Measurements from ENCODE around the gene BSN.
"Not testable (repeated sequence)": the region's sequence is repeated elsewhere in the genome, so short reads cannot be mapped to it uniquely, and the experiment has no call there.

Gene BSN

DNA sequence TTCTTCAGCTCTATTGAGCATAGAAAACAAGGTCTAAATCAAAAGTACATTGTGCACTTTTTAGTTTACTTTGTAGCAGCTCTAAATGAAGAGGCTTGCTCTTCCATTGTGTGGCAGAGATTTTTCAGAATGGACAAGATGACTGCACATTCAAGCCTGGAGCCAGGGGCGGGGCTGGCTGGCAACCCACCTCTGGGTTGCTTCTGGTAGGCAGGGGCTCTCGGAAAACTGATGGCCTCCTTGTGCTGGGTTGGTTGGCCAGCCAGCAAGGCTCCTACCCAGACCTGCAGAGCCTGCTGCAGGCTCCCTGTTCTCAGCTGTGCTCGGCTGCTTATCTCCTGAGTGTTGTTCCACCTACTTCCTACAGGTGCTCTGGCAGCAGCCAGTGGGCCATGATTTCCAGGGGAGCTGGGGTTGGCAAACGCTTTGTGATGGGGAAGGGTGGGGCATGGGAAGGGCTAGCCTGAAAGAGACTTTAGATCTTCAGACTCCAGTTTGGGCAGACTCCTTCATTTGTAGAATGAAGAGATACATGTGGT is 8.8 kb downstream of the BSN start:
- no peaks in the 10 kb centered on the region for H3K36me3 ChIP-seq (ENCODE audit: control insufficient read depth, insufficient read depth, low read length)
- no peak overlapping the region for H3K4me3 ChIP-seq (ENCODE audit: low read length)
- H3K27ac ChIP-seq (ENCODE audit: low read length) = no peak overlapping the region
- no peaks in the 10 kb centered on the region for H3K27me3 ChIP-seq (ENCODE audit: control insufficient read depth, insufficient read depth, low read length)
- no peaks in the 10 kb centered on the region for H3K9me3 ChIP-seq (ENCODE audit: control insufficient read depth, insufficient read depth, low read length)
- no peaks in the 10 kb centered on the region for H3K4me1 ChIP-seq (ENCODE audit: control insufficient read depth, insufficient read depth, low read length)
- WGBS (ENCODE audit: insufficient coverage, insufficient read length) = no CpG with 5 or more reads among the region's 4 CpGs
- no peak for DNase-seq (ENCODE audit: low read depth, low spot score)

- H3K4me1 ChIP-seq (ENCODE audit: control insufficient read depth, insufficient read depth, low read length) = no peaks in the 10 kb centered on the region
- no peak for DNase-seq (ENCODE audit: low read depth, low spot score)
- H3K9me3 ChIP-seq (ENCODE audit: control insufficient read depth, insufficient read depth, low read length) = no peaks in the 10 kb centered on the region
- no peak overlapping the region for H3K4me3 ChIP-seq (ENCODE audit: low read length)
- no peaks in the 10 kb centered on the region for H3K36me3 ChIP-seq (ENCODE audit: control insufficient read depth, insufficient read depth, low read length)
- WGBS (ENCODE audit: insufficient coverage, insufficient read length) = no CpG with 5 or more reads among the region's 4 CpGs
- no peak overlapping the region for H3K27ac ChIP-seq (ENCODE audit: low read length)
- H3K27me3 ChIP-seq (ENCODE audit: control insufficient read depth, insufficient read depth, low read length) = no peaks in the 10 kb centered on the region
Observed at GRCh38 chr3:49563766-49564165, 9.5 kb downstream of the BSN start.

GRCh38 chr3:49566312-49566711 is 12.0 kb downstream of the BSN start:
- no CpG with 5 or more reads among the region's 2 CpGs for WGBS (ENCODE audit: insufficient coverage, insufficient read length)
- H3K27ac ChIP-seq (ENCODE audit: low read length) = no peak overlapping the region
- H3K4me1 ChIP-seq (ENCODE audit: control insufficient read depth, insufficient read depth, low read length) = 0 out of 2 replicates have a peak, but pooled peaks cover 1% of the 10 kb centered on the region
- DNase-seq (ENCODE audit: low read depth, low spot score) = no peak
- H3K27me3 ChIP-seq (ENCODE audit: control insufficient read depth, insufficient read depth, low read length) = no peaks in the 10 kb centered on the region
- no peak overlapping the region for H3K4me3 ChIP-seq (ENCODE audit: low read length)
- H3K9me3 ChIP-seq (ENCODE audit: control insufficient read depth, insufficient read depth, low read length) = no peaks in the 10 kb centered on the region
- H3K36me3 ChIP-seq (ENCODE audit: control insufficient read depth, insufficient read depth, low read length) = no peaks in the 10 kb centered on the region

DNA sequence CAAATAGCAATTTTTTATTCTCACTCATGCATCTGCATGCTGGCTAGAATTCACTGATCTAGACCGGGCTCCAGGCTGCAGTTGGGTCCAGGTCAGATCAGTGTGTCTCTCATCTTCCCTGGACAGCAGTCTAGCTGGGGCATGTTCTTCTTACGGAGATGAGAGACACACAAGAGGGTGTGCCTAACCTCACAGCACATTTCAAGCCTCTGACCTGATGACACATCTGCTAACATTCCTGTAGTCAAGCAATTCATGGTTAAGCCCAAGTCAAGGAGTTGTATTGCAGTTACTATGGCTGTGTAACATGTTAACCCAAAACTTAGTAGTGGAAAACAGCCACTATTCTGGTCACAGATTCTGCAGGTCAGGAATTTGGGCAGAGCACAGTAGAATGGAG is 13.1 kb downstream of the BSN start:
- Histone ChIP-seq H3K27me3 (ENCODE audit: control insufficient read depth, insufficient read depth, low read length) (no peaks in the 10 kb centered on the region), H3K4me3 (ENCODE audit: low read length) (no peak overlapping the region), H3K9me3 (ENCODE audit: control insufficient read depth, insufficient read depth, low read length) (no peaks in the 10 kb centered on the region), H3K4me1 (ENCODE audit: control insufficient read depth, insufficient read depth, low read length) (0 out of 2 replicates have a peak, but pooled peaks cover 1% of the 10 kb centered on the region), H3K36me3 (ENCODE audit: control insufficient read depth, insufficient read depth, low read length) (no peaks in the 10 kb centered on the region), H3K27ac (ENCODE audit: low read length) (no peak overlapping the region)
- DNase-seq (ENCODE audit: low read depth, low spot score) = no peak
- no CpG with 5 or more reads among the region's 2 CpGs for WGBS (ENCODE audit: insufficient coverage, insufficient read length)

DNA sequence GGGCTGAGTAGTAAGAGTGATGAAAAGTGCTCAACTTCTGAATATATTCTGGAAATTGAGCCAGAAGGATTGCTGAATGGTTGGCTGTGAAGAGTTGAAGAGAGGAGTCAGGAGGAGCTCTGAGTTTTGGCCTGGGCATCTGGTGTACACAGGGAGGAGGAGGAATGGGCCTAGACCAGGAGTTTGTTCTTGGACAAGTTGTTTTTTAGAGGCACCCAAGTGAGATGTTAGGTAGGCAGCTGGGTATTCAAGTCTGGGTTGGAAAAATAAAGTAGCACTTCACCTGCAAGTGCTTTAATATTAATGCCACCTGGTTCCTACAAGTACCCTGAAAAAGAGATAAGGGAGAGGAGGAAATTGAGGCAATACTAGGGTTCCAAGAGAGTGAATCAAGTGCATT is 14.7 kb downstream of the BSN start:
- no peaks in the 10 kb centered on the region for H3K9me3 ChIP-seq (ENCODE audit: control insufficient read depth, insufficient read depth, low read length)
- no peaks in the 10 kb centered on the region for H3K36me3 ChIP-seq (ENCODE audit: control insufficient read depth, insufficient read depth, low read length)
- H3K4me3 ChIP-seq (ENCODE audit: low read length) = no peak overlapping the region
- DNase-seq (ENCODE audit: low read depth, low spot score) = no peak
- H3K27me3 ChIP-seq (ENCODE audit: control insufficient read depth, insufficient read depth, low read length) = no peaks in the 10 kb centered on the region
- H3K4me1 ChIP-seq (ENCODE audit: control insufficient read depth, insufficient read depth, low read length) = 0 out of 2 replicates have a peak, but pooled peaks cover 1% of the 10 kb centered on the region
- H3K27ac ChIP-seq (ENCODE audit: low read length) = no peak overlapping the region

DNA sequence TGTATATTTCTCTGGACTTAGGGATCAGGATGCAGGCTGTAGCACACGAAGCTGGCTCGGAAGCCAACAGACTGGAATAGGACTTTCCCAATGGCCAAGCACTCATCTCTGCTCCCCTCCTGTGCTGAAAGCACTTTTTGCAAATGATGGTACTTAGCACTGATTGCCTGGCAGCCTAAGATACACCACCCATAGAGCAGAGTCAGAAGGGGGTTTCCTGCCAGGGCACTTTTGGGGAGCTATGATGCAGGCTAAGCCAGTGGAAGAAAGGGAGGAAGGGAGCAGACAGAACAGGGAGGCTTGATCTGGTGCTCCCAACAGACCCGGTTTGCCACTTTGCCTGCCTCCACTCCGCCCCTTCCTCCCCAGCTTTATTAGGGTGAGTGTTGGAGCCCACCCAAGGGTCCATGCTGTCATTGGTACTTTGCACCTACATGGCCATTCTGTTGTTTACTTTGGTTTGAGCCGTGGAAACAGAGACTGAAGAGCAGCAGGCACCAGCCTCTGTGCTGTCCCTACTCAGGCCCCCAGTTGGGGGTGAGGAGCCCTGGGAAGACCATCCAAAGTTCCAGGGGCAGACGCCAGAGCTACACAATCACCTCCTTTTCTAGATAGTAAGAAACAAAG is 15.9 kb downstream of the BSN start:
- Histone ChIP-seq H3K36me3 (ENCODE audit: control insufficient read depth, insufficient read depth, low read length) (no peaks in the 10 kb centered on the region), H3K4me1 (ENCODE audit: control insufficient read depth, insufficient read depth, low read length) (0 out of 2 replicates have a peak, but pooled peaks cover 1% of the 10 kb centered on the region), H3K27ac (ENCODE audit: low read length) (no peak overlapping the region), H3K4me3 (ENCODE audit: low read length) (no peak overlapping the region), H3K27me3 (ENCODE audit: control insufficient read depth, insufficient read depth, low read length) (no peaks in the 10 kb centered on the region), H3K9me3 (ENCODE audit: control insufficient read depth, insufficient read depth, low read length) (no peaks in the 10 kb centered on the region)
- WGBS (ENCODE audit: insufficient coverage, insufficient read length) = no CpG with 5 or more reads among the region's 6 CpGs
- DNase-seq (ENCODE audit: low read depth, low spot score) = no peak

GRCh38 chr3:49582177-49582576 is 27.9 kb downstream of the BSN start:
- no peaks in the 10 kb centered on the region for H3K27me3 ChIP-seq (ENCODE audit: control insufficient read depth, insufficient read depth, low read length)
- DNase-seq (ENCODE audit: low read depth, low spot score) = no peak
- no peak overlapping the region for H3K4me3 ChIP-seq (ENCODE audit: low read length)
- no peaks in the 10 kb centered on the region for H3K36me3 ChIP-seq (ENCODE audit: control insufficient read depth, insufficient read depth, low read length)
- no peaks in the 10 kb centered on the region for H3K9me3 ChIP-seq (ENCODE audit: control insufficient read depth, insufficient read depth, low read length)
- no peak overlapping the region for H3K27ac ChIP-seq (ENCODE audit: low read length)
- H3K4me1 ChIP-seq (ENCODE audit: control insufficient read depth, insufficient read depth, low read length) = no peaks in the 10 kb centered on the region; the same call in 1 of the 2 replicates

DNA sequence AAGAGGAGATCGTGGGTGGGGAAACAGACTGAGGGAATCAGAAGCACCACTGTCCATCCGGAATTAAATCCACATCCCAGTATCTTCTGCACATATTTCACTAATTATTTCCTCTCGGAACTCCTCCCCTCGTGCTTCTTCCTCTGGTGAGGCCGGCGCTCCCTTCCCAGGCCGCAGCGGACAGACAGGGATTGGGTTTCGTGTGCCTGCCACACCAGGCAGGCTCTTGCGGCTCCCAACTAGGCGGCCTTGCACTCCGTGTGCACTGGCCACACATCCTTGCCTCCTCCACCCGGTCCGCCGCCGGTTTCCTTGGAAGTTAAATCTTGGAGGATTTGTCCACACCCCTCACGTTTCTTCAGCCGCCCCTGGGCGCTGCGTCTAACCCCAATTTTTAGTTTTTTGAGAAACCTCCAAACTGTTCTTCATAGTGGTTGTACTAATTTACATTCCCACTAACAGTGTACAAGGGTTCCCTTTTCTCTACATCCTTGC is 31.0 kb downstream of the BSN start:
- no CpG with 5 or more reads among the region's 20 CpGs for WGBS (ENCODE audit: insufficient coverage, insufficient read length)
- H3K9me3 ChIP-seq (ENCODE audit: control insufficient read depth, insufficient read depth, low read length); H3K27ac ChIP-seq (ENCODE audit: low read length); H3K4me3 ChIP-seq (ENCODE audit: low read length); H3K27me3 ChIP-seq (ENCODE audit: control insufficient read depth, insufficient read depth, low read length); DNase-seq (ENCODE audit: low read depth, low spot score); H3K4me1 ChIP-seq (ENCODE audit: control insufficient read depth, insufficient read depth, low read length); H3K36me3 ChIP-seq (ENCODE audit: control insufficient read depth, insufficient read depth, low read length): not testable (repeated sequence)

GRCh38 chr3:49591615-49592014 is 37.3 kb downstream of the BSN start:
- no peak overlapping the region for H3K27ac ChIP-seq (ENCODE audit: low read length)
- H3K36me3 ChIP-seq (ENCODE audit: control insufficient read depth, insufficient read depth, low read length) = no peaks in the 10 kb centered on the region
- WGBS (ENCODE audit: insufficient coverage, insufficient read length) = no CpG with 5 or more reads among the region's 3 CpGs
- no peaks in the 10 kb centered on the region for H3K9me3 ChIP-seq (ENCODE audit: control insufficient read depth, insufficient read depth, low read length)
- H3K4me3 ChIP-seq (ENCODE audit: low read length) = no peak overlapping the region
- H3K27me3 ChIP-seq (ENCODE audit: control insufficient read depth, insufficient read depth, low read length) = no peaks in the 10 kb centered on the region
- no peaks in the 10 kb centered on the region for H3K4me1 ChIP-seq (ENCODE audit: control insufficient read depth, insufficient read depth, low read length)
- no peak for DNase-seq (ENCODE audit: low read depth, low spot score)

GRCh38 chr3:49593041-49593440 is 38.8 kb downstream of the BSN start:
- Histone ChIP-seq H3K4me3 (ENCODE audit: low read length) (no peak overlapping the region), H3K36me3 (ENCODE audit: control insufficient read depth, insufficient read depth, low read length) (no peaks in the 10 kb centered on the region), H3K27ac (ENCODE audit: low read length) (no peak overlapping the region), H3K27me3 (ENCODE audit: control insufficient read depth, insufficient read depth, low read length) (no peaks in the 10 kb centered on the region), H3K9me3 (ENCODE audit: control insufficient read depth, insufficient read depth, low read length) (no peaks in the 10 kb centered on the region), H3K4me1 (ENCODE audit: control insufficient read depth, insufficient read depth, low read length) (no peaks in the 10 kb centered on the region)
- no peak for DNase-seq (ENCODE audit: low read depth, low spot score)
- no CpG with 5 or more reads among the region's 2 CpGs for WGBS (ENCODE audit: insufficient coverage, insufficient read length)

DNA sequence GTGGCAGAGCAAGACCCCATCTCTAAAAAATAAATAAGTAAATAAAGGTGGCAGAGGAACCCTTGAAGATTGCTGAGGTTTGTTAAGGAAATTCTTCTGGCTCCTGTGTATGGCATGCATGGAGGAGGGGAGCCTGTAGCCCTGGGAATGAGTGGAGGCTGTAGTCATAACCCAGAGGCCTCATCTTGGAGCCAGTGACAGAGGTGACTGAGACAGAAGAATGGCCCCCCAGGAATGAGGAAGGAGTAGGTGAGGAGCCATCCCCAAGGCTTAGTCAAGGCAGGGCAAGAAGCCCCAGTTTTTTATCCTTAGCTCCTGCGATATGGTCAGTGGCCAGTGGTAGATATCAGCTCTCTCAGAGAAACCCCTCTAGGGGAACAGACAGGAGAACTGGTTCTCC is 46.5 kb downstream of the BSN start:
- no peaks in the 10 kb centered on the region for H3K27me3 ChIP-seq (ENCODE audit: control insufficient read depth, insufficient read depth, low read length)
- no peak overlapping the region for H3K4me3 ChIP-seq (ENCODE audit: low read length)
- no peaks in the 10 kb centered on the region for H3K9me3 ChIP-seq (ENCODE audit: control insufficient read depth, insufficient read depth, low read length)
- no peak for DNase-seq (ENCODE audit: low read depth, low spot score)
- WGBS (ENCODE audit: insufficient coverage, insufficient read length) = no CpG with 5 or more reads among the region's 1 CpG
- H3K27ac ChIP-seq (ENCODE audit: low read length) = no peak overlapping the region
- H3K36me3 ChIP-seq (ENCODE audit: control insufficient read depth, insufficient read depth, low read length) = no peaks in the 10 kb centered on the region
- no peaks in the 10 kb centered on the region for H3K4me1 ChIP-seq (ENCODE audit: control insufficient read depth, insufficient read depth, low read length)
